ENCODE data around the gene POLR2H.

DNA sequence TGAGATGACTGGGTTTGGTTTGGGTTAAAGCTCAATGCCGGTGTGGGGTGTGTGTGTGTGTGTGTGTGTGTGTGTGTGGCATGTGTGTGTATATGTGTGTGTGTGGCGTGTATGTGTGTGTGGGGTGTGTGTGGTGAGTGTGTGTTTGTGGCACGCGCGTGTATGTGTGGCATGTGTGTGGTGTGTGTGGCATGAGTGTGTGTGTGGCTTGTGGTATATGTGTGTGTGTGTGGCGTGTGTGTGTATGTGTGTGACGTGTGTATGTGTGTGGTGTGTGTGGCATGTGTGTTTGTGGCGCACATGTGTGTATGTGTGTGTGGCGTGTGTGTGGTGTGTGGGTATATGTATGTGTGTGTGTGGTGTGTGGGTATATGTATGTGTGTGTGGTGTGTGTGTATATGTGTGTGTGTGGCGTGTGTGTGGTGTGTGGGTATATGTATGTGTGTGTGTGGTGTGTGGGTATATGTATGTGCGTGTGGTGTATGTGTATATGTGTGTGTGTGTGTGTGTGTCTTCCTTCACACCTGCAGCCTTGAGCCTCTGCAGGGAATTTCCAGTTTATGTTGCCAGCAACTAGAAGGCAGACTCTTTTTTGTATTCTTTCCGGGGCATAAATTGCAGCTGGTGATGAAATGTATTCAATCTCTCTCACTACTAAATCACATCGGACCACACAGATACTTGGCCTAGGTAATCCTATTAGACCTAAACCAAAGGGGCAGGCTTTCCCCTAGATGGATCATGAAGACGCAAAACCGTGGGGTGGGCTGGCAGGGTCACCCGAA lies 53.1 kb downstream of the POLR2H start:
- TF ChIP-seq POLR2A (IDR thresholded peaks at IDR 0.05; ENCODE audit: low read depth, low read length) = no peak
- no peak for TF ChIP-seq RFX5 (IDR thresholded peaks at IDR 0.05; ENCODE audit: low read depth, low read length)
- TF ChIP-seq, protein P1, sequence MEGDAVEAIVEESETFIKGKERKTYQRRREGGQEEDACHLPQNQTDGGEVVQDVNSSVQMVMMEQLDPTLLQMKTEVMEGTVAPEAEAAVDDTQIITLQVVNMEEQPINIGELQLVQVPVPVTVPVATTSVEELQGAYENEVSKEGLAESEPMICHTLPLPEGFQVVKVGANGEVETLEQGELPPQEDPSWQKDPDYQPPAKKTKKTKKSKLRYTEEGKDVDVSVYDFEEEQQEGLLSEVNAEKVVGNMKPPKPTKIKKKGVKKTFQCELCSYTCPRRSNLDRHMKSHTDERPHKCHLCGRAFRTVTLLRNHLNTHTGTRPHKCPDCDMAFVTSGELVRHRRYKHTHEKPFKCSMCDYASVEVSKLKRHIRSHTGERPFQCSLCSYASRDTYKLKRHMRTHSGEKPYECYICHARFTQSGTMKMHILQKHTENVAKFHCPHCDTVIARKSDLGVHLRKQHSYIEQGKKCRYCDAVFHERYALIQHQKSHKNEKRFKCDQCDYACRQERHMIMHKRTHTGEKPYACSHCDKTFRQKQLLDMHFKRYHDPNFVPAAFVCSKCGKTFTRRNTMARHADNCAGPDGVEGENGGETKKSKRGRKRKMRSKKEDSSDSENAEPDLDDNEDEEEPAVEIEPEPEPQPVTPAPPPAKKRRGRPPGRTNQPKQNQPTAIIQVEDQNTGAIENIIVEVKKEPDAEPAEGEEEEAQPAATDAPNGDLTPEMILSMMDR (conservative IDR thresholded peaks at IDR 0.05; ENCODE audit: low read depth, low read length) = no peak
- TF ChIP-seq, protein P2, sequence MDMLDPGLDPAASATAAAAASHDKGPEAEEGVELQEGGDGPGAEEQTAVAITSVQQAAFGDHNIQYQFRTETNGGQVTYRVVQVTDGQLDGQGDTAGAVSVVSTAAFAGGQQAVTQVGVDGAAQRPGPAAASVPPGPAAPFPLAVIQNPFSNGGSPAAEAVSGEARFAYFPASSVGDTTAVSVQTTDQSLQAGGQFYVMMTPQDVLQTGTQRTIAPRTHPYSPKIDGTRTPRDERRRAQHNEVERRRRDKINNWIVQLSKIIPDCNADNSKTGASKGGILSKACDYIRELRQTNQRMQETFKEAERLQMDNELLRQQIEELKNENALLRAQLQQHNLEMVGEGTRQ (IDR thresholded peaks at IDR 0.05; ENCODE audit: low read depth, low read length) = no peak
- no peak for TF ChIP-seq RAD21 (IDR thresholded peaks at IDR 0.05; ENCODE audit: low read length)
- no peak for TF ChIP-seq MAFK (IDR thresholded peaks at IDR 0.05; ENCODE audit: low read depth, low read length)
- no peak for TF ChIP-seq BHLHE40 (IDR thresholded peaks at IDR 0.05; ENCODE audit: low read depth, low read length)
- TF ChIP-seq, protein P3, sequence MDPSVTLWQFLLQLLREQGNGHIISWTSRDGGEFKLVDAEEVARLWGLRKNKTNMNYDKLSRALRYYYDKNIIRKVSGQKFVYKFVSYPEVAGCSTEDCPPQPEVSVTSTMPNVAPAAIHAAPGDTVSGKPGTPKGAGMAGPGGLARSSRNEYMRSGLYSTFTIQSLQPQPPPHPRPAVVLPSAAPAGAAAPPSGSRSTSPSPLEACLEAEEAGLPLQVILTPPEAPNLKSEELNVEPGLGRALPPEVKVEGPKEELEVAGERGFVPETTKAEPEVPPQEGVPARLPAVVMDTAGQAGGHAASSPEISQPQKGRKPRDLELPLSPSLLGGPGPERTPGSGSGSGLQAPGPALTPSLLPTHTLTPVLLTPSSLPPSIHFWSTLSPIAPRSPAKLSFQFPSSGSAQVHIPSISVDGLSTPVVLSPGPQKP (IDR thresholded peaks at IDR 0.05; ENCODE audit: borderline replicate concordance, low read depth, low read length) = no peak
- TF ChIP-seq RCOR1 (IDR thresholded peaks at IDR 0.05; ENCODE audit: insufficient replicate concordance, low read length) = no peak
- no peak for TF ChIP-seq CEBPB (IDR thresholded peaks at IDR 0.05; ENCODE audit: low read depth, low read length)

All from IMR-90 (cell line).